ENCODE measurements around the gene CTU2.

GRCh38 chr16:88718178-88718577 lies 11.9 kb downstream of the CTU2 start:
- TF ChIP-seq EZH2 (IDR thresholded peaks at IDR 0.05; ENCODE audit: borderline replicate concordance, insufficient read depth, low read depth, low read length, poor library complexity, severe bottlenecking) (no peak), CTCF (IDR thresholded peaks at IDR 0.05) (no peak)
